BLaER1 (cell line): ENCODE data around the gene CEP128.

ENCODE experiments used
- H3K27ac ChIP-seq: shearing (Covaris generic); formaldehyde crosslinking; 2 replicates; pipeline ENCODE4 v1.8.1; 2022
- H3K27me3 ChIP-seq: shearing (Covaris generic); formaldehyde crosslinking; 2 replicates; pipeline ENCODE4 v1.8.1; 2022
- H3K36me3 ChIP-seq: shearing (Covaris generic); formaldehyde crosslinking; 2 replicates; pipeline ENCODE4 v1.8.1; 2022
- H3K4me1 ChIP-seq: shearing (Covaris generic); formaldehyde crosslinking; 2 replicates; pipeline ENCODE4 v1.8.1; 2022
- H3K4me2 ChIP-seq: shearing (Covaris generic); formaldehyde crosslinking; 2 replicates; pipeline ENCODE4 v1.8.1; 2022
- H3K4me3 ChIP-seq: shearing (Covaris generic); formaldehyde crosslinking; 2 replicates; pipeline ENCODE4 v1.8.1; 2022
- H3K9ac ChIP-seq: shearing (Covaris generic); formaldehyde crosslinking; 2 replicates; pipeline ENCODE4 v1.8.1; 2022
- H3K9me3 ChIP-seq: shearing (Covaris generic); formaldehyde crosslinking; 2 replicates; pipeline ENCODE4 v1.8.1; 2022
- H4K20me1 ChIP-seq: shearing (Covaris generic); formaldehyde crosslinking; 2 replicates; pipeline ENCODE4 v1.8.1; 2022
- Cebpa-rat ChIP-seq: shearing (Covaris generic); IDR thresholded peaks from 2 replicates; pipeline ENCODE4 v1.8.1; 2022

CEP128 gene

GRCh38 chr14:80489513-80489912 is 452.0 kb downstream of the CEP128 start:
- no peak overlapping the region for H3K27ac ChIP-seq
- H3K27me3 ChIP-seq, result no peaks in the 10 kb centered on the region
- H3K36me3 ChIP-seq, result no peaks in the 10 kb centered on the region
- no peak for TF ChIP-seq Cebpa-rat
- H3K4me2 ChIP-seq, result no peak overlapping the region
- H3K9ac ChIP-seq, result no peak overlapping the region
- H3K9me3 ChIP-seq, result no peaks in the 10 kb centered on the region
- H3K4me3 ChIP-seq, result no peak overlapping the region
- H4K20me1 ChIP-seq, result no peaks in the 10 kb centered on the region
- peaks cover 20% of the 10 kb centered on the region for H3K4me1 ChIP-seq

- Histone ChIP-seq H3K27me3 (no peaks in the 10 kb centered on the region), H3K9ac (no peak overlapping the region), H3K27ac (no peak overlapping the region), H3K4me1 (peaks cover 1% of the 10 kb centered on the region), H3K4me2 (no peak overlapping the region), H3K36me3 (no peaks in the 10 kb centered on the region), H3K4me3 (no peak overlapping the region), H4K20me1 (no peaks in the 10 kb centered on the region), H3K9me3 (no peaks in the 10 kb centered on the region)
- TF ChIP-seq Cebpa-rat, result no peak
Observed at GRCh38 chr14:80485764-80486163, 455.8 kb downstream of the CEP128 start.

GRCh38 chr14:80483331-80483730 is 458.2 kb downstream of the CEP128 start:
- Histone ChIP-seq H4K20me1 (no peaks in the 10 kb centered on the region), H3K9me3 (no peaks in the 10 kb centered on the region), H3K27ac (no peak overlapping the region), H3K4me1 (no peaks in the 10 kb centered on the region), H3K4me2 (no peak overlapping the region), H3K27me3 (no peaks in the 10 kb centered on the region), H3K9ac (no peak overlapping the region), H3K36me3 (no peaks in the 10 kb centered on the region), H3K4me3 (no peak overlapping the region)
- TF ChIP-seq Cebpa-rat, result no peak

GRCh38 chr14:80477388-80478160 is 464.0 kb downstream of the CEP128 start:
- Histone ChIP-seq H3K9me3 (peaks cover 27% of the 10 kb centered on the region), H3K36me3 (peaks cover 15% of the 10 kb centered on the region; the same call in 1 of the 2 replicates), H3K4me3 (no peak overlapping the region), H3K4me2 (no peak overlapping the region), H3K9ac (no peak overlapping the region), H3K27me3 (no peaks in the 10 kb centered on the region), H3K27ac (no peak overlapping the region), H4K20me1 (no peaks in the 10 kb centered on the region), H3K4me1 (no peaks in the 10 kb centered on the region)
- TF ChIP-seq Cebpa-rat, result no peak

GRCh38 chr14:80475074-80475473 is 466.5 kb downstream of the CEP128 start:
- Histone ChIP-seq H3K4me2 (no peak overlapping the region), H3K9ac (no peak overlapping the region), H3K4me3 (no peak overlapping the region), H3K4me1 (no peaks in the 10 kb centered on the region), H3K36me3 (peaks cover 20% of the 10 kb centered on the region; the same call in 1 of the 2 replicates), H4K20me1 (no peaks in the 10 kb centered on the region), H3K27me3 (no peaks in the 10 kb centered on the region), H3K27ac (no peak overlapping the region), H3K9me3 (peaks cover 40% of the 10 kb centered on the region)
- TF ChIP-seq Cebpa-rat, result no peak

GRCh38 chr14:80468331-80469122 is 473.0 kb downstream of the CEP128 start:
- no peak overlapping the region for H3K4me3 ChIP-seq
- no peak overlapping the region for H3K4me2 ChIP-seq
- no peaks in the 10 kb centered on the region for H4K20me1 ChIP-seq
- H3K4me1 ChIP-seq, result no peaks in the 10 kb centered on the region
- TF ChIP-seq Cebpa-rat, result no peak
- no peak overlapping the region for H3K9ac ChIP-seq
- no peak overlapping the region for H3K27ac ChIP-seq
- H3K9me3 ChIP-seq, result peaks cover 22% of the 10 kb centered on the region
- no peaks in the 10 kb centered on the region for H3K27me3 ChIP-seq
- H3K36me3 ChIP-seq, result peaks cover 12% of the 10 kb centered on the region; the same call in 1 of the 2 replicates

GRCh38 chr14:80465546-80466220 is 475.9 kb downstream of the CEP128 start:
- Histone ChIP-seq H3K27ac (no peak overlapping the region), H3K9ac (no peak overlapping the region), H4K20me1 (no peaks in the 10 kb centered on the region), H3K4me3 (no peak overlapping the region), H3K27me3 (no peaks in the 10 kb centered on the region), H3K36me3 (no peaks in the 10 kb centered on the region), H3K9me3 (no peaks in the 10 kb centered on the region), H3K4me2 (no peak overlapping the region), H3K4me1 (no peaks in the 10 kb centered on the region)
- no peak for TF ChIP-seq Cebpa-rat

GRCh38 chr14:80464531-80465149 is 476.9 kb downstream of the CEP128 start:
- Histone ChIP-seq H3K4me1 (no peaks in the 10 kb centered on the region), H3K9me3 (no peaks in the 10 kb centered on the region), H3K27me3 (no peaks in the 10 kb centered on the region), H3K4me2 (no peak overlapping the region), H3K4me3 (no peak overlapping the region), H3K36me3 (no peaks in the 10 kb centered on the region), H3K27ac (no peak overlapping the region), H3K9ac (no peak overlapping the region), H4K20me1 (no peaks in the 10 kb centered on the region)
- no peak for TF ChIP-seq Cebpa-rat

- no peaks in the 10 kb centered on the region for H3K36me3 ChIP-seq
- no peak overlapping the region for H3K4me3 ChIP-seq
- H4K20me1 ChIP-seq, result no peaks in the 10 kb centered on the region
- no peaks in the 10 kb centered on the region for H3K27me3 ChIP-seq
- no peaks in the 10 kb centered on the region for H3K4me1 ChIP-seq
- TF ChIP-seq Cebpa-rat, result no peak
- H3K9ac ChIP-seq, result no peak overlapping the region
- no peak overlapping the region for H3K4me2 ChIP-seq
- H3K9me3 ChIP-seq, result peaks cover 7% of the 10 kb centered on the region
- no peak overlapping the region for H3K27ac ChIP-seq
Observed at GRCh38 chr14:80456209-80456608, 485.3 kb downstream of the CEP128 start.
